GM18873 (cell line): ENCODE data around the gene SIL1.

Source experiments
- ATAC-seq: cut with Tn5 transposase; IDR thresholded peaks from one replicate; pipeline ENCODE4 v1.9.1; 2021; ENCODE audit warnings: mild to moderate bottlenecking, moderate library complexity, moderate number of reproducible peaks; ENCODE audit not compliant: unreplicated experiment, low FRiP score

The SIL1 gene

DNA sequence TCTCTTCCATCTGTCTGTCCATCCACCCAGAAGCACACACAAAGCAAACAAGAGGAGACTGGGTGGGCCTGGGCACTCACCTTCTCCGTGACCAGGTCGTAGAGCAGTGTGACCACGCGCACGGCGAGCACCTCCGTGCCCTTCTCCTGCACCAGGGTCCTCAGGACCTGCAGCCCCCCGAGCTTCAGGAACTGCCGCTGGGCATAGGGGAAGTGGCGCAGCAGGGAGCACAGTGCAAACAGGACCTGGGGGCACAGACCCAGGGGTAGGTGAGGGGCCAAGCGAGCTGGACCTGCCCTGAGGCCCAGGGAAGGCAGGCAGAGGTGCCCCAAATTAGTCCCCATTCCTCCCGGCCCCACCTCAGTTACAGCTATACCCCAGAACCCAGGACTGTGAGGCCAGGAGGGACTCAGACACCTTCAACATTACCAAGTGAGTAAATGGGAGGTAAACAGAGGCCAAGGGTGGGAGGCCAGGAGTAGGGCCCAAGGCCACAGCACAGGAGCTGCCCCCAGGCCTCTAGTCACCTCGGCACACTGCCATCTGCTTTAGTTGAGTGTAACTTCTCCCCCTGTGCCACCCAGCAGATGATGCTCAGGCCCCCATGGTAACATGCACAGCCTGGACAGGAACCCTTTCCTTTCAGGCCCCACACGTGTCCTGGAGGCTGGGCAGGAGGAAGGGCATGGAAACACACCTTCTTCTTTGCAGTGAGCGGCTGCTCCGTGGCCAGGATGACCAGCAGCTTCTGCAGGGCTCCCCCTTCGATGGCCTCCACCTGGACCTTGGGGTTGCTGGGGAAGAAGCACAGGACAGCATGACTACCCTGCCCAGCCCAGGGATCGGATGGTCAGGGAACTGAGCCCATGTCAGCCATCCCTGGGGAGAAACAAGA is 246.8 kb downstream of the SIL1 start:
- no peak for ATAC-seq

DNA sequence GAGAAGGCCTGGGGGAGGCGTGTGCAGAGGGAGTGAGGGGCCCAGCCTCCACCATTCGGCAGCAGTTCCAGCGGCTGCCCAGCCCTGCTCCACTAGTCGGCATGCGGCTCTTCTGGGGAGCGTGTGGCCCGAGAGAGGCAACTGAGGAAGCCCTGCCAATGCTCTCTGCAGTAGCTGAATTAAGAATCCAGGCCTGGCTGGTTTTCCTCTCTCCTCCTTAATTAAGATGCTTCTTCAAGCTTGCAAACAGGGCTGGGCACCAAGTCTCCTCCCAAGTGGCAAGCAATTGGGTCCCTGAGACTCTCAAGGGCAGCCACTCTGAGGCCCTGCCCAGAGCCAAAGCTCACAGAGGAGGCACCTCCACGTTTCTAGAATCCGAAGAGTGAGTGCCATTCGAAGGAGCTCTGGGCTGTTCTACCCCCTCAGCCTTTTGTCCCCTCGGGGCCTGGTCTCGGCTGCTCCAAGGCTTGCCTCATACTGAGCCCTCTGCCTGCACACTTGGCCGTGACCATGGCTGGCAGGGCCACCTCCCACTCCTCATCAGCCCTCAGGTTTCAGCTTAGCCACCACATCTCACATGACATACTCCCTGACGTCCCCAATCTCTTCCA is 247.6 kb downstream of the SIL1 start:
- no peak for ATAC-seq

DNA sequence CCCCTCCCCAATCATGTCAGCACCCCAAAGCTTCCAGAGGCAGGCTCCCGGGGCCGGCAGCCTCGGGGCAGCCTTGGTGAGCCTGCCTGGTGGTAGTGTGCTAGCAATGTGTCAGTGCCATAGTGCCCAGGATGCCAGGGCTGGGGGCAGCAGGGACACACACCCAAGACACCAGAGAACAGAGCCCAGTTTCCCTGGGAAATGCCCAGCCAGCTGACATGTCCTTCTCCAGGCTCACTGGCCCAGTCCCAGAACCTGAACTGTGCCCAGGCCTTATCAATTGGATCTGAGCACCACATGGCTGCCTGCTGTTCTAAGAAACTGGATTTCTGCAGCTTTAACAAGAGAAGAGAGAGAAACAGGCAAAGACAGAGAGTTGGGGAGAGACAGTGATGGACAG is 248.2 kb downstream of the SIL1 start:
- no peak for ATAC-seq

DNA sequence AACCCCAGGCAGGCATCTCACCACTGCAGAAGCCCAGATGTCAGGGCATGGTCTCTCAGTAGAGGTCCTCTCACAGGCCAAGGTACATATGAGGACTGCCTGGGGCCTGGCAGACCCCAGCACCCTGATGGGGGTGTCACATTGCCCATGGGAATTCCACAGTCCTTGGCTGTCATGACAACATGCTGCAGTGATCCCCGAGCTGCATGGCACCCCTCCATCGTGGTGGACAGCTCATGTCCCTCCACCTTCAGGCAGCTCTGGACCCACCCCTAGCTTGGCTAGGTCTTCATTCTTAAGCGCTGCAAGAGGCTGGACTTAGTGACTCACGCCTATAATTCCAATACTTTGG is 249.0 kb downstream of the SIL1 start:
- no peak for ATAC-seq

DNA sequence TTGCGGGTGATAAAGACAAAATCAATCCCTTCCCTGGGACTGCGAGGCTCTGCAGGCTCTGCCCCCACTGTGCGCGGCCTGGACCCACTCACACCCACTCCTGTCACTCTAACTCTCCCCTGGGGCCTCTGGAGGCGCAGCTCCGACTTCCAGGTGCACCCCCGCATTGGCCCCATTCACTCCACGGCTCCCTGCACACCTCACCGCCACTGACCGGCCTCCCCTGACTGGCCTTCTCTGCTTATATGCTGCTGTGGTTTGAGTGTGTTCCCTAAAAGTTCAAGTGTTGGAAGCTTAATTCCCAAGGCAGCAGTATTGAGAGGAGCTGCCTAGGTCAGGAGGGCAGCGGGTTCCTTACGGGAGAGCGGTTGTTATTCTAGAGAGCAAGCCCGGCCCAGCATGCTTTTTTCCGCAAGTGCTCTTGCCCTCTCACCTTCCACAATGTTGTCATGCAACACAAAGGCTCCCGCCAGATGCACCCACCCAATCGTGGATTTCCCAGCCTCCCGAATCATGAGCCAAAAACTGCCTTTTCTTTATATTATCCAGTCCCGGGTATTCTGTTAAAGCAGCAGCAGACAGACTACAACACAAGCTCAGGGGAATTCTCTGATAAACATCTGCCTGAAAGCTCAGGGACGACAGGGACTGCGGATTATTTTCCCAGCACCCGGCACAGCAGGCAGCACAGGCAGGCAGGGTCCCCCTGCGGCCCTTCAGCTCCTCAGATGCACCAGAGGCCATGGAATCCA is 249.5 kb downstream of the SIL1 start:
- no peak for ATAC-seq

DNA sequence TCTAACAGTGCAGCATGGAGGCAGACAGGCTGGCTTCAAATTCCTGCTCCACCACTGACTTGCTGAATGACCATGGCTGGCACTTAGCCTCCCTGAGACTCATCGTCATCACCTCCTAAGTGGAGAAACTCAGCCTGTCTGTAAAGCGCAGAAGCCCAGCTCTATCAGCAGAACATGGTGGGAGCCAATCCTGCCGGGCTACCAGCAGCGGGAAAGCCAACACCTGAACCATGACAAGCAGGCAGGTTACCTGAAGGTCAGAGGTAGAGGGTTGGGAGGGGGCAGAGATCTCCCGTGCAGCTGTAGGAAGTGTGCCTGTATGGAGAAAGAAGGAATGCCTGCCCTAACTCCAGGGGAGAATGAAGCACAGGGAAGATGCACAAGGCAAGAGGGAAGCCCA is 250.4 kb downstream of the SIL1 start:
- ATAC-seq, result no peak

DNA sequence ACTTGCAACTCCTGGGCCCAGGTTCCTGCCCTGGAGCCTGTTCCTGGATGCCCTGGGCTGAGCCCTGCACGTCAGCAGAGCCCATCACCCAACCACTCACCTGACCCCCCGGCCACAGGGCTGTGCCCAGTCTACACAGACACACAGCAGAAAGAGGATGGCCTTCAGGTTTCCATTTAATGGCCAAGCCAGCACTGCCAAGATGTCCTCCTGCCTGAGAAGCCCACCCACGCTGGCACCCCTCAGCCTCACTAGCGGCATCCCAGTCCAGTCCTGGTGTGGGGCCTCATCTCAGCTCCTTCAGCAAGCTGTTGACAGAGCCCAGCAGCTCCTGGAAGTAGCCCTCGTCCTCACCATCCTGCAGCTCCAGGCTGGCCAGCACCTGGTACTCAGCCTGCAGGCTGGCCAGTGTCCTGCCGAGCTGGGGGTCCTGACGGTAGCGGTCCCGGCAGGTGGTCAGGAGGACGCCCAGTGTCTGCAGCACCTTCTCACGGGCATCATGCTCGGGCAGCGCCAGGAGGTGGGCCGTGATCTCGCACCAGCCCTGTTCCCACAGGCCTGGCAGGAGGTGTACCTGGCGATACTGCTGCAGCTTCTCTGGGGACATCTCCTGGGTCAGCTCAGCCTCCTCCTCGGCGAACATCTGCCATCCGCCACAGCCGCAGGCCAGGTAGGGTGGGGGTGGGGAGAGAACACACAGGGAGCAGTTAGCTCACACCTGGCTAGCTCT is 251.2 kb downstream of the SIL1 start:
- ATAC-seq, result no peak

DNA sequence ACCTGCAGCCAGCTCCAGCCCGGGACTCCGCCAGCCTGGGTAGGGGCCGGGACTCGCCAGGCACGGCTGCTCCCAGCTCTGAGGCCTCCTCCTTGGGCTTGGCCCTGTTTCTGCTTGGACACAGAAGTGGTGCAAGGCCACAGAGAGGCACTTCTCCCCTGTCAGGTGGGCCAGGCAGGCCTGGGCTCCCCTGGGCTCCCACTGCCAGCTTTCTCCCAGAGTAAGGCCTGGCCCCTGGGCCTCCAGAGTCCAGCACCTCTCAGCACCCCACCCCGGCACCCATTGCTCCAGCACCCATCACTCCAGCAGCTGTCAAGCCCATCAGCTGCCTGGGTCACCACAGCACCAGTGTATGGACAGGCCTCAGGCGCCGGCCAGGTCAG is 251.9 kb downstream of the SIL1 start:
- no peak for ATAC-seq

DNA sequence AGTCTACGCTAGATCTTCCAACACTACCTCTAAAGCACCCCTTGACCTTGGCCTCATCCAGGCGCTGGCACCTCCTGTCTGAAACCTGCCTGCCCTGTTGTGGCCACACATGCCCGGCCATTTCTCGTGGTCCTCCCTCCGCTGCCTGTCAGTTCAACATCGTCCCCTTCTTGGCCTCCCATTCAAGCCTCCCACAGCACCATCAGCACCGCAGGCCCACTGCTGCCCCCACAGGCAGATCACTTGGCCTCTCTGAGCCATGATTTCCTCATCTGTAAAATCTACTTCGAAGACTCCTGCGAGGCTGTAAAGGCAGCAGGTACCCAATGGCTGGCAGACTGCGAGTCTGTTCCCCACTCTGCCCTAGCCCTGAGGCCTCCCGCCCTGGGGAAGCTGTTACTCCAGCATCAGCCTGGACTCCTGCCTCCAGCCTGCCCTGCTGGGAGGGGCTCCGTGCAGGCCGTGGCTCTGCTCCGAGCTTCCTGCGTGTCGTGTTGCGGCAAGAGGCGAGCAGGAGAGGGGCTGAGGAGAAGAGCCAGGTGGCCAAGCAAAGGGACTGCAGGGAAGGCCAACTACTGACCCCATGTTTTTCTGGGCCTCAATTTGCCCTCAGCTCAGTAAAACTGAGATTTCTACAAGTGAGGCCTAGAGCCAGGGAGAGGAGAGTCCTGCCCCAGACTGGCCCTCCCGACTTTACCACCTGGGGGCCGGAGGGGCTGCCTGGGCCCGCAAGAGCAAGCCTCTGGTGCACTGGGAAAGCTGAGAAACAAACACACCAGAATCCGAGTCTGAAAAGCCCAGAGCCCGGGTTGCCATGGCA is 252.5 kb downstream of the SIL1 start:
- ATAC-seq, result no peak

DNA sequence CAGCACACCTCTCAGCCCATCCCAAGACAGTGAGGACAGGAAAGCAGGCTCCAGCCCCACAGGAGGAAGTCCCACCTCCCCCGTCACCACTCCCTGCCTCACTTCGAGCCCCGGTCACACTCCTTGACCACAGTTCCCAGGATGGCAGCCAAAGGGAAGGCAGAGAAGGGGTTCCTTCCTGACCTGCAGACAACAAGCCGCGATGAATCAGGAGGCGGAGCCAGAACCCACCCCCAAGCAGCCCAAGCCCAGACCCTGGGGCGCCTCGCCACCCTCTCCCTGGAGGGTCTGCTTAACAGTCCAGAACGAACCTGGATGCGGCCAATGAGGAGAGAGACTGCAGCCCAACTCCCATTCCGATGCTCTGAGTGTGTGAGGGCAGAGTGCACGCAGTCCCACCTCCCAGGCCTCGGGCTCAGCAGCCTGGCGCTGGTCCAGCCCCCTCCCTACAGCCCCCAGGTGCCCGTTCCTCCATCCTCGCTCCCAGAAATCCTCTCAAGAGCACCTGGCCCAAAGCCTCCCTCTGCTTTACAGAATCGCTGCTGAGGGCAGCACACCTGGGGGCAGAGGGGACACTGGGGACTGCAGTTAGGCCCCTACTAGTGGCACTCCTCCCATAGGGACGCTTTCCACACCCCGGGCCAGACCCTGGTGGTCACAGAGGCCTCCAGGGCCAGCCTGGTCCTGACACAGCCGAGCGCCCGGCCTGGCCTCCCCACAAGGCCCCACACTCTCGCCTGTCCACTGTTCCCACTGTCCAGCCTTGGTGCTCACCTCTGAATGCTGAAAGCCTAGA is 253.4 kb downstream of the SIL1 start:
- no peak for ATAC-seq

DNA sequence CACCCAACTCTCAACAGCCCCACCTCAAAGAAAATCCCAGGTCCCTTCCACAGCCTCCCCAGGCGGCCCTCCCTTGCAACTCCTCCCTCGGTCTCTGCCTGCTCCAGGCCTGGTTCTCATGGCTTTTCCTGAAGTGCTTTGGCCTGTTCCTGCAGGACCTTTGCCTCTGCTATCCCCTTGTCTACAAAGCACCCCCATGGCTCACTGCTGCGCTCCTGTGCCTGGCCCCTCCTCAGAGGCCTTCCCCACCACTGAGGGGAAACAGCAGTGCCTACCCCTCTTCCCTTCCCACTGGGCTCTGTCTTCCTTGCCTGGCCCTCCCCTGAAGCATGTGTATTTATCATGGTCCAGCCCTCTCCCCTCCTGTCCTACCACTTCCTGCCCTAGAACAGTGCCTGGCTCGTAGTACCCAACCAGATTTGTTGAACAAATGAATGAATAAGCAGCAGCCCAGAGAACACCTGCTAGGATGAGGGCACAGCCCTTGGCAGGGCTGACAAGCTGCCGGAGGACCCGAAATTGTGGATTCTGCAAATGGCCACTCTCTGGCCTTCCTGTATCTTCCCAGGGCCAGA is 254.5 kb downstream of the SIL1 start:
- no peak for ATAC-seq

DNA sequence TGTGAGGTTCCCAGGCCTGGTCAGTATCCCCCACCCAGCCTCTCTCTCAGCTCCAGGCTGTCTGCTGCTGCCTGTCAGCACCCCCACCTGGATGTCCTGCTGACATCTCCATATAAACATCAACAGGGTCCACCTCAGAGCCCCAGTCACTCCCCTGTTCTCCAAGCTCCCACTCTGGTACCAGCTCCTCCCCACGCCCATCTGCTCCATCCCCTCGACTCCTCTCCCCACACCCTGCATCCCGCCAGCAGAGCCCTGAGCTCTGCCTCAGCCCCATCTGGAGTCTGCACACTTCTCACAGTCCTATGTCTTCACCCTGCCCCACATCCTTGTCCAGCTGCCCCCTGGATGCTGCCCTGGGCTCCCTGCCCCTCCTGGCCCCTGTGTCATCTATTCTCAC is 255.3 kb downstream of the SIL1 start:
- no peak for ATAC-seq

DNA sequence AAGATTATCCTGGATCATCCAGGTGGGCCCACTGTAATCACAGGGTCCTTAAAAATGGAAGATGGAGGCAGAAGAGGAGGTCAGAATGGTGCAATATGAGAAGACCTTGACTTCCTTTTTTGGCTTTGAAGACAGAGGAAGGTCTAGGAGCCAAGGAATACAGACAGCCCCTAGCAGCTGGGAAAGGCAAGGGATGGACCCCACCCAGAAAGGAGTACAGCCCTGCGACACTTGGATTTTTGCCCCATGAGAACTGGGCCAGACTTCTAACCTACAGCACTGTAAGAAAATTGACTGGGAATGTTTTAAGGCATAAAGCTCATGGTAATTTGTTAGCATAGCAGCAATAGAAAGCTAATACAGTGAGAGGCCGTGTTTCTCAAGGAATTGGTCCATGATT is 256.1 kb downstream of the SIL1 start:
- no peak for ATAC-seq

DNA sequence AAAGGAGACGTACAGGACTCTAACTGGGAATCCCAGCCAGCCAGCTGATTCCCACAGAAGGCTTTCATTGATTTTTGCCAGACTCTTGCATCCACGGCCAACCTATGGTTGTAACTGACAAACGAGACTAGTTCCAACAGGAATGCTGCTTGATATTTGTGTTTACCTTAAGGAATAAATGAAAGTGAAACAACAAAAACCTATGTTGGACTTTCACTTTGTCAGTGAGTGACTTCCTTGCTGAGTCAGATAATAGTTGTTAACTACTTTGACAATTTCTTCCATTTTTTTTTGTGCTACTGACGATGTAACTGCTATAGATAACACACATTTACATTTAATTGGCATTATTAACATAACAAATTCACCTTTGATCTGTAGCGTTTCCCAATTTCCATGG is 259.6 kb downstream of the SIL1 start:
- no peak for ATAC-seq

DNA sequence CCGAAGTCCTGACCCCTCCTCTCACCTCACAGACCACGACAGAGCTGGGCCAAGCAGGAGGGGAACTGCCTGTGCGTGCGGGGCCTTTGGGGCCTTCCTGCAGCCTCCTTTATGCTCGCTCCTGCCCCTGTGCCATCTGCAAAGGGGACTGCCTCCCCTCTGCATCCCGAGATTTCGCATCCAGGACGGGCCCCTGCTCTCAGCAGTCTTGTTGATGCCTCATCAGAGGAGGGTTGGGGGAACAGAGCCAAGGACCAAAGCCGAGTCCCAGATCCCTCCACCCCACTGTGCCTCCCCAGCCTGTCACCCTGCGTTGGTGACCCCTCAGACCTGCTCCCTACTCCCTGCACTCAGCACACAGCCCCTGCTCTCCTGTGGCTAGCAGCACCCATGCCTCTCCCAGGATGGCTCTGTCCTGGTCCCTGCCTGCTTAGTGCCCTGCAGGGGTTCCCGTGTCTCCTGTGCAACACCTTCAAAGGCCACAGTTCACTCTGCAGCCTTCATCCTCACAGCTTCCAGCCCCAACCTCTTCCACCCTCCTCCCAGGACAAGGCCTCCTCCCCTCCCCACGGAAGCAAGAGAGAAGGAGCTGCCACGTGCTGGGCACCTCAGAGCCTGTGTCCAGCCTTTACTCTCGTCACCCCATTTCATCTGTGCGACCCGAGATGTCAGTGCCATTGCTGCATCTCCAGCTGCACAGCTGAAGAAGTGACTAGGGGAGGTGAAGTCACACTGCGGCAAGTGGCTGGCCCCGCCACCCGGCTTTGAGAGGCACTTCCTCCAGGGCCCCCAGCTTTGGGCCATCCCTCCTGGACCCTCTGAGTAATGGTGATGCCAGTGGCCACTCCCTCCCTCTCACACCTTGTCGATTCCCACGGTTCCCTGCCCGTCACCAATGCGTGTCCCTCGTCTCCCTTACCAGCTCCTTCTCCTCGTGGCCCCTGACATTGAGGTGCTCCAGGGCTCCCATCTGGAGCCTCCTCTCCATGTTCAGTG is 260.5 kb downstream of the SIL1 start:
- ATAC-seq, result no peak

DNA sequence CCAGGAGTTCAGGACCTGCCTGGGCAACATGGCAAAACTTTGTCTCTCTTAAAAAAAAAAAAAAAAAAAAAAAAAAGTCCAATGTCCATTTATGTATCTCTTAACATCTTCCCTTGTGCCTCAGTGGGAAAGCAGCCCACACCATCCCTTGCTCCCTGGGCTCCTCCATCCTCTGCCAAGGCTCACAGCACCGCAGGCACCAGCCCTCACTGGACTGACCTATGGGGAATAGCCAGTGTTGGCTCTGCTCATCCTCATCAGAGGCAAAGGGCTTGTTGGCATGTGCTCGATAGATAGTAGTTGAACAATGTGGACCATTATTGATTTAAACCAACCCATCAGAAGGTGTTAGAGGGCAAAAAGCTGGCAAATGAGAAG is 261.2 kb downstream of the SIL1 start:
- no peak for ATAC-seq

DNA sequence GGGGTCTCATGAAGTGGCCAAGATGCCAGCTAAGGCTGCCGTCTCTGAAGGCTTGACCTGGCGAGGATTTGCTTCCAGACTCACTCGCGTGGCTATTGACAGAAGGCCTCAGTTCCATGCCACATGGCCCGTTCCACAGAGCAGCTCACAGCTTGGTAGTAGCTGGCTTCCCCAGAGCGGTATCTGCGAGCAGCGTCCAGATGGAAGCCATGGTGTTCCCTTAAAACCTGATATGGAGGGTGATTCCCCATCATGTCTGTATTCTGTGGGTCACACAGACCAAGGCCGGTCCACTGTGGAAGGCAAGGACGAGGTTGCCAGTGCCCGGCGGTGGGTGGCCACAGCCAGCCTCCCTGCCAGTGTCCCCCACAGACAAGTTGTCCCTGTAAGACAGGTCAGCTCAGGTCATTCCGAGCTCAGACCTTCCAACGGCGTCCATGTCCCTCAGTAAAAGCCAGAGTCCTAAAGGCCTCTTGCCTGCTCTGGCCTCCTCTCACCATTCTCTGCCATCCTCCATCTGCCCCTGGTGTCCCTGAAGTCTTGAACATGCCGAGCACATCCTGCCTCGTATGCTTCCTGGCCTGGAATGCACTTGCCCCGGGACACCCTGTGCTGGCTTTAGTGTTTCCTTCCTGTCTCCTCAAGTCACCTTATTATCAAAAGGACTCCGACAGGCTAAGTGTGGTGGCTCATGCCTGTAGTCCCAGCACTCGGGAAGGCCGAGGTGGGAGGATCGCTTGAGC is 261.8 kb downstream of the SIL1 start:
- ATAC-seq, result no peak
